ENCODE data around the gene FRMD4A.

Gene FRMD4A

DNA sequence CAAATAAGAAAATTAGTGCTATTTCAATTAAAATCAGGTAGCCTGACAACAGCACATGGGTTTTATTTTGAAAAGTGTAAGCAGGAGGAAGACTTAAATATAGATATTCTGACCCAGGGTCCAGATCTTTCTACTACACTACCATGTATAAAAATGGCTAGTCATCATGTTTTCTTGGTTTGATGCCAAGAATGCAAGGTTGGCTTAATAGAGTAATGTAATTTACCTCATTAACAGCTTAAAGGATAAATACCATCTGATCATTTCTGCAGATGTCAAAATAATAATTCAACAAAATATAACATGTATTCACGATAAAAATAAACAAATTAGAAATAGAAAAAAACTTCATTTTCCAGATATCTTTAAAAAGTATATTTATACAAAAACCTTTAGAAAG, 39.4 kb downstream of the FRMD4A start:
- no peaks in the 10 kb centered on the region for H3K36me3 ChIP-seq (replicated peaks)
- TF ChIP-seq, protein P1, sequence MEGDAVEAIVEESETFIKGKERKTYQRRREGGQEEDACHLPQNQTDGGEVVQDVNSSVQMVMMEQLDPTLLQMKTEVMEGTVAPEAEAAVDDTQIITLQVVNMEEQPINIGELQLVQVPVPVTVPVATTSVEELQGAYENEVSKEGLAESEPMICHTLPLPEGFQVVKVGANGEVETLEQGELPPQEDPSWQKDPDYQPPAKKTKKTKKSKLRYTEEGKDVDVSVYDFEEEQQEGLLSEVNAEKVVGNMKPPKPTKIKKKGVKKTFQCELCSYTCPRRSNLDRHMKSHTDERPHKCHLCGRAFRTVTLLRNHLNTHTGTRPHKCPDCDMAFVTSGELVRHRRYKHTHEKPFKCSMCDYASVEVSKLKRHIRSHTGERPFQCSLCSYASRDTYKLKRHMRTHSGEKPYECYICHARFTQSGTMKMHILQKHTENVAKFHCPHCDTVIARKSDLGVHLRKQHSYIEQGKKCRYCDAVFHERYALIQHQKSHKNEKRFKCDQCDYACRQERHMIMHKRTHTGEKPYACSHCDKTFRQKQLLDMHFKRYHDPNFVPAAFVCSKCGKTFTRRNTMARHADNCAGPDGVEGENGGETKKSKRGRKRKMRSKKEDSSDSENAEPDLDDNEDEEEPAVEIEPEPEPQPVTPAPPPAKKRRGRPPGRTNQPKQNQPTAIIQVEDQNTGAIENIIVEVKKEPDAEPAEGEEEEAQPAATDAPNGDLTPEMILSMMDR (IDR thresholded peaks at IDR 0.05; ENCODE audit: low read depth, low read length, missing control alignments): no peak
- no peak overlapping the region for H3K4me3 ChIP-seq (ENCODE audit: low read depth, low read length)
- H3K27ac ChIP-seq: no peak overlapping the region
- in situ Hi-C loops (cut with HindIII; ENCODE audit: low pct_ligation_motif_present, low sequenced_read_pairs): no loop called here
- DNase-seq: no peak
- no peaks in the 10 kb centered on the region for H3K27me3 ChIP-seq (replicated peaks)

DNA sequence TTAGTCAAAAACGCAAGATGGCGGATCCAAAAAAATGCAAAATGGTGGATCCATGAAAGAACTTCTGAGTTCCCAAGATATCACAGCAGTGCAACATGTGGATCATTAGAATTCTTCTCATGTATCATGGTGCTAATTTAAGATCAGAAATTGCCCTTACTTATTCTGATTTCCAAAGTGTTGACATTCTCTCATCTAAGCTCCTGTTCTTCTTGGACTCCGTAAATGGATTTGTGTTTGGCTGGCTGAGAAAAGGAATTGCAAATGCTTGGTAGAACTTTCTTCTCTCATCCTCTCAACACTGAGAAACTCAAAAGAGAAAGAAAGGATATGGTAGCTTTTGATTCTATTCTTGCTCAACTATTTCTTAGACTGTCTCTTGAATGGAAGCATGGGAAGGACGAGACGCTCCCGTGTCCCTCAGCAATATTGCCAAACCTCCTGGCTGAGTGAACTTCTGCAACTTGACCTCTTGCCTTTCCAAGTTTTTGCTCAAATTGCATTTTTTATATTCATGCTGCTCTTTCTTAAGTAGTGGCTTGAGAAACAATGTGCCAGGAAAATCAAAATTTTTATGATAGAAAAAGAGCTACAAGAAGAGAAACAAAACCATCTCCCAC, 44.7 kb downstream of the FRMD4A start:
- no peak for DNase-seq
- Histone ChIP-seq H3K27me3 (replicated peaks) (no peaks in the 10 kb centered on the region), H3K36me3 (replicated peaks) (no peaks in the 10 kb centered on the region), H3K4me3 (ENCODE audit: low read depth, low read length) (no peak overlapping the region), H3K27ac (no peak overlapping the region)
- in situ Hi-C loops (cut with HindIII; ENCODE audit: low pct_ligation_motif_present, low sequenced_read_pairs): no loop called here
- TF ChIP-seq, protein P1 (IDR thresholded peaks at IDR 0.05; ENCODE audit: low read depth, low read length, missing control alignments): no peak

DNA sequence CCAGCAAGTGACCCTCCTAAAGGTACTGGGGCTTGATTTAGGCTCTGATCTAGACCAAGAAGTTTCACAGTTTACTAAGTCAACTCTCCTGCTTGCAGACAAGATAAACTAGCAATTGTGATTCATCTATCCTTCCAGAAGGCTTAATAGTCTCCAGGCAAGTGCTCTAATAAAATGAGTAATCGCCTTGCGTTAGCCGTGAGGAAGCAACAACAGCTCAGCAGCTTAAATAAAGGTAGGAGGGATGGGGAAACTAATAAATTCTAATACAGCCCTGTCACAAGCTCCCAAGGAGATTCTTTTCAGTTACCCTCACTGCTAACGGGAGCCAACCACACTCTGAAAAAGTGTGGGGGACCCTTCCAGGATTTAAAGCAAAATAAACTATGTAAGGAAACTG, 48.4 kb downstream of the FRMD4A start:
- Histone ChIP-seq H3K27ac (no peak overlapping the region), H3K36me3 (replicated peaks) (no peaks in the 10 kb centered on the region), H3K27me3 (replicated peaks) (no peaks in the 10 kb centered on the region), H3K4me3 (ENCODE audit: low read depth, low read length) (no peak overlapping the region)
- TF ChIP-seq, protein P1 (IDR thresholded peaks at IDR 0.05; ENCODE audit: low read depth, low read length, missing control alignments): no peak
- peak; percentile 28 for DNase-seq
- in situ Hi-C loops (cut with HindIII; ENCODE audit: low pct_ligation_motif_present, low sequenced_read_pairs): no loop called here

DNA sequence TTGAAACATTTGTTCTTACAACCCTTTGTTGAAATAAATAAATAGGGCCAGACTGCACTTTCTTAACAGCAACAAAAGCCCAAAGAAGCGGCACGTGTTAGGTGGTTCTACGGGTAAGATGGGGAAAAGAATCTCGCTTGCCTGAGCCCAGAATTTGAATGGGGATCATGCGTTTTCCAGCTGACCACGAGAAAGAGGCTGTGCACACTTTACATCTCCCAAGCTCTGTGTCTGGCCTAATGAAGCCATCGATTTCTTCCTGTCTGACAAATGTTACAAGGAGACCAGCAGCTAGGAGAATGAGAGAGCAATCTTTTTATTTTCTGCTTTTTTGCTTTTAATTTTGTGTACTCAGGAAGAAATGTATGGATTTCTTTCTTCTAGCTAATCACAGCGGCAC, 52.2 kb downstream of the FRMD4A start:
- no peak for DNase-seq
- in situ Hi-C loops (cut with HindIII; ENCODE audit: low pct_ligation_motif_present, low sequenced_read_pairs): no loop called here
- Histone ChIP-seq H3K4me3 (ENCODE audit: low read depth, low read length) (no peak overlapping the region), H3K27me3 (replicated peaks) (no peaks in the 10 kb centered on the region), H3K36me3 (replicated peaks) (no peaks in the 10 kb centered on the region), H3K27ac (no peak overlapping the region)
- TF ChIP-seq, protein P1 (IDR thresholded peaks at IDR 0.05; ENCODE audit: low read depth, low read length, missing control alignments): no peak

DNA sequence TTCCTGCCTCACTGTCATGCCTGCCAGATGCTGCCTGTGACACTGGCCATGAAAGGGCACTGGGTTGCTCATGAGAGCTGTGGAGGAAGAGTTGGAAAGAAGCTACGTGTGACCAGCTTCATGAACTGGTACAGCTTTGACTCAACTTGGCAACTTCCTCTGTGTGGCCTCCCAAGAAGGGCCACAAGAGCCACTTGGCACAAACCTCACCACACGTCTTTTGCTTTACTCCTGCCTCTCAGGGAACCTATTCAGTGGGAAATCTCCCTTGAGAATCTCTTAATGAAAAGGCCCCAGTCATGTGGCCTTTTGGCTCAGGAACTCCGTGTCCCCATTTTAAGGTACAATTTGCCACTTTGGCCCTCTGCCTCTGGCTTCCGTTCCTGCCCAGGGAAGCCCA, 54.5 kb downstream of the FRMD4A start:
- H3K27ac ChIP-seq: no peak overlapping the region
- TF ChIP-seq, protein P1 (IDR thresholded peaks at IDR 0.05; ENCODE audit: low read depth, low read length, missing control alignments): no peak
- no peak for DNase-seq
- no peaks in the 10 kb centered on the region for H3K36me3 ChIP-seq (replicated peaks)
- in situ Hi-C loops (cut with HindIII; ENCODE audit: low pct_ligation_motif_present, low sequenced_read_pairs): no loop called here
- no peaks in the 10 kb centered on the region for H3K27me3 ChIP-seq (replicated peaks)
- no peak overlapping the region for H3K4me3 ChIP-seq (ENCODE audit: low read depth, low read length)

DNA sequence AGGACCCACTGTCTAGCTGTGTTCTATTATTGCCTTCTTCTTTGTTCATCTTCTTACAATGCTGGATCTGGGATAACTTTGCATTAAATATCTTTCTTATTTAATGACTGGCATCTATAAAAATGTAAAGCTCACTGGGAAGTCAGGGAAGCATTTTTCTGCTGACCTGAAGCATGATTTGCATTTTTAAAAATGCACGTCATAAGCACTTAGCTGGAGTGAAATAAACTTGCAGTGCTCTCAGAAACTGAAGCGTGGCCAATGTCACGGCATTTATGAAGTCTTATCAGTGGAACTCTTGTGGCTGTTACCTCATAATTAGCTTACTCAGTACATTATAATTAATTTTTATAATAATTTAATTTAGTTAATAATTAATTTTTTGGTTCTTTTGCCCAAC, 59.1 kb downstream of the FRMD4A start:
- Histone ChIP-seq H3K27me3 (replicated peaks) (no peaks in the 10 kb centered on the region), H3K4me3 (ENCODE audit: low read depth, low read length) (no peak overlapping the region), H3K36me3 (replicated peaks) (no peaks in the 10 kb centered on the region), H3K27ac (peak overlapping the region; percentile 8)
- peak; percentile 33 for DNase-seq
- in situ Hi-C loops (cut with HindIII; ENCODE audit: low pct_ligation_motif_present, low sequenced_read_pairs): no loop called here
- TF ChIP-seq, protein P1 (IDR thresholded peaks at IDR 0.05; ENCODE audit: low read depth, low read length, missing control alignments): no peak

All from brain microvascular endothelial cell (primary cell).